Measurements from ENCODE around the gene SCUBE1. TPM values are rescaled to one million over a fixed set of nuclear protein-coding genes. Genes with fewer than 3 reads are reported as not detected.
A peak's percentile ranks its signal among the peaks of the same experiment; 100 is the strongest.

Gene SCUBE1
- total and polyA plus RNA-seq, 9 donors = 5.5 to 202 (median 49.0) TPM

DNA sequence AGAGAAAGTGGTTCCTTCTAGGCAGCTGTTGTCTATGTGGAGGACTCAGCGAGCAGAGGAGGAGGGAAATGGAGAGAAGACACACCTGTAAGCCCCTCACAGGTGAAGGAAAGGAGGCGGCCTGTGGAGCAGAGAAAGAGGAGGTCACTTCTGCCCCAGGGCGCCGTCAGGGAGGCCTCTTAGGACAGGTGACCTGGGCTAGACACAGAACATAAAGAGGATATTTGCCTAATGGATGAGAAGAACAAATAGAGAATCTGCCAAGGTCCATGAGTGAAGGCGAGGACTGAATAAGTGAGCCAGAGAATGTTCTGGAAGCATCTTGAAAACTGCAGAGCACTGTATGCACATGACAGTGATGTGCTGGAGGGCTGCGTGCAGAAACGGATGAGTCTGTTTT, 2.2 kb upstream of the SCUBE1 start:
- intact Hi-C loops (cut with DNase I) = loop anchor here (5.0 to 10.0 kb wide), 4 partner anchors 51 to 113 kb away; no protein-coding TSS in a partner anchor
- Histone ChIP-seq H3K9me3 (no peaks in the 10 kb centered on the region), H3K4me3 (no peak overlapping the region), H3K36me3 (no peaks in the 10 kb centered on the region), H3K27ac (no peak overlapping the region), H3K4me1 (ENCODE audit: insufficient read depth) (no peaks in the 10 kb centered on the region), H3K27me3 (no peaks in the 10 kb centered on the region)
- 88 to 99% (median 96%) methylated on average over 7 of the region's 7 CpGs for WGBS, 3 donors
- no peak for DNase-seq
- no peak for TF ChIP-seq POLR2A (IDR thresholded peaks at IDR 0.05)
- no peak for TF ChIP-seq EP300 (IDR thresholded peaks at IDR 0.05)
- TF ChIP-seq, protein P1, sequence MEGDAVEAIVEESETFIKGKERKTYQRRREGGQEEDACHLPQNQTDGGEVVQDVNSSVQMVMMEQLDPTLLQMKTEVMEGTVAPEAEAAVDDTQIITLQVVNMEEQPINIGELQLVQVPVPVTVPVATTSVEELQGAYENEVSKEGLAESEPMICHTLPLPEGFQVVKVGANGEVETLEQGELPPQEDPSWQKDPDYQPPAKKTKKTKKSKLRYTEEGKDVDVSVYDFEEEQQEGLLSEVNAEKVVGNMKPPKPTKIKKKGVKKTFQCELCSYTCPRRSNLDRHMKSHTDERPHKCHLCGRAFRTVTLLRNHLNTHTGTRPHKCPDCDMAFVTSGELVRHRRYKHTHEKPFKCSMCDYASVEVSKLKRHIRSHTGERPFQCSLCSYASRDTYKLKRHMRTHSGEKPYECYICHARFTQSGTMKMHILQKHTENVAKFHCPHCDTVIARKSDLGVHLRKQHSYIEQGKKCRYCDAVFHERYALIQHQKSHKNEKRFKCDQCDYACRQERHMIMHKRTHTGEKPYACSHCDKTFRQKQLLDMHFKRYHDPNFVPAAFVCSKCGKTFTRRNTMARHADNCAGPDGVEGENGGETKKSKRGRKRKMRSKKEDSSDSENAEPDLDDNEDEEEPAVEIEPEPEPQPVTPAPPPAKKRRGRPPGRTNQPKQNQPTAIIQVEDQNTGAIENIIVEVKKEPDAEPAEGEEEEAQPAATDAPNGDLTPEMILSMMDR (IDR thresholded peaks at IDR 0.05) = no peak

DNA sequence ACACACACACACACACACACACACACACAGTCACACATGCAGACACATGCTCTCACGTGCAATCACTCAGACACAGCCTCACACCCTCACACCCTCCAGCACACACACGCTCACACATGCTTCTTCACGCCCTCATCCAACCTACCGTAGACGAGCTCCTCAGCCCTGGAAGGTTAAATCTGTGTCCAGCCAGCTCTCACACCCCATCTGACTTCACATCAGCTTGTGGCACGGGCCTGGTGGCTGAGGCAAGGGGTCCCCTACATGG, 1.3 kb upstream of the SCUBE1 start:
- peak in 1 of 5 donors; percentile 32 for DNase-seq
- Histone ChIP-seq H3K4me1 (ENCODE audit: insufficient read depth) (no peaks in the 10 kb centered on the region), H3K27ac (no peak overlapping the region), H3K36me3 (no peaks in the 10 kb centered on the region), H3K9me3 (no peaks in the 10 kb centered on the region), H3K27me3 (no peaks in the 10 kb centered on the region), H3K4me3 (no peak overlapping the region)
- intact Hi-C loops (cut with DNase I) = loop anchor here in 2 of 4 donors (5.0 to 10.0 kb wide), 3 partner anchors 37 to 110 kb away; no protein-coding TSS in a partner anchor
- WGBS, 3 donors = 88 to 93% (median 90%) methylated on average over 6 of the region's 6 CpGs
- TF ChIP-seq POLR2A (IDR thresholded peaks at IDR 0.05) (no peak), EP300 (IDR thresholded peaks at IDR 0.05) (no peak)
- TF ChIP-seq, protein P1 (IDR thresholded peaks at IDR 0.05) = no peak

DNA sequence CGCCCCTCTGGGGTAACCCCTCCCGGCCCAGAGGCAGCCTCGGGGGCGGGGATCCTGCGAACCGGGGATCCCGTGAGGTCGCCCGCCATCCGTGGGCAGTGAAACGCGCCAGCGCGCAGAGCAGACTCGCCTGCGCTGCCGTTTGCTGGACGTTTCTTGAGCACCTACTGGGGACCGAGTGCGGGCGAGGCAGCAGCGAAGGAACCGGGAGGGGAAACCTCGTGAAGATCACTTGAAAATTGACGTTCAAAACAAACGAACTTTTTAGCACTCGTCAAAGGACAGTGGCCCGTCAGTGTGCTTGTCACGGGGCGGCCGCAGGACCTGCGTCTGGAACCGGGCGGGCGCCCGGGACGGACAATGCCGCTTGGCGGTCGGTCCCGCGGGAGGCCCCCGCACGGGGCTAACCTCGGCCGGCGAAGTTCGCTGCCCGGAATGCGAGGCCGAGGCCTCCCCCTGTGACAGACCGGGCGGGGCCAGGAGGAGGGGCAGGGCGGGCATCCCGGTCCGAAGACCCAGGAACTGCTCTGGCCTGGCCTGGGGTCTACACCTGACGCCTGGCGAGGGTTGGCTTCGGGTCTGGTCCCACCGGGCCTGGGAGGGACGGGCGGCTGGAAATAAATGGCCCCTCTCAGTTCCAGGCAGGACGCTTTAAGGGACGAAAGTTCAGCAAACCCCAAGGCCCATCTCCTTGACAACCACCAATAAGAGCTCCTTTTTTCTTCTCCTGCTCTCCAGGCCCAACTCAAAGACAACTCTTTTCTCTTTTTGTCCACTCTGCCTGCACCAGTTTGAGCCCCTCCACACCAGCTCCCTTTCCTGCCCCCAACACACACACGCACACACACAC, 723 bp upstream of the SCUBE1 start:
- no peaks in the 10 kb centered on the region for H3K4me1 ChIP-seq (ENCODE audit: insufficient read depth)
- TF ChIP-seq, protein P1 (IDR thresholded peaks at IDR 0.05) = no peak
- TF ChIP-seq EP300 (IDR thresholded peaks at IDR 0.05) = no peak
- TF ChIP-seq POLR2A (IDR thresholded peaks at IDR 0.05) = no peak
- no peaks in the 10 kb centered on the region for H3K9me3 ChIP-seq
- WGBS, 3 donors = 8 to 13% (median 13%) methylated on average over 63 to 65 of the region's 65 CpGs
- no peak overlapping the region for H3K27ac ChIP-seq
- intact Hi-C loops (cut with DNase I) = loop anchor here in 2 of 4 donors (5.0 to 10.0 kb wide), 3 partner anchors 37 to 109 kb away; no protein-coding TSS in a partner anchor
- no peaks in the 10 kb centered on the region for H3K27me3 ChIP-seq
- DNase-seq = peak; percentile 29 to 75 (median 50)
- no peaks in the 10 kb centered on the region for H3K36me3 ChIP-seq
- peak overlapping the region; percentile 29 for H3K4me3 ChIP-seq

DNA sequence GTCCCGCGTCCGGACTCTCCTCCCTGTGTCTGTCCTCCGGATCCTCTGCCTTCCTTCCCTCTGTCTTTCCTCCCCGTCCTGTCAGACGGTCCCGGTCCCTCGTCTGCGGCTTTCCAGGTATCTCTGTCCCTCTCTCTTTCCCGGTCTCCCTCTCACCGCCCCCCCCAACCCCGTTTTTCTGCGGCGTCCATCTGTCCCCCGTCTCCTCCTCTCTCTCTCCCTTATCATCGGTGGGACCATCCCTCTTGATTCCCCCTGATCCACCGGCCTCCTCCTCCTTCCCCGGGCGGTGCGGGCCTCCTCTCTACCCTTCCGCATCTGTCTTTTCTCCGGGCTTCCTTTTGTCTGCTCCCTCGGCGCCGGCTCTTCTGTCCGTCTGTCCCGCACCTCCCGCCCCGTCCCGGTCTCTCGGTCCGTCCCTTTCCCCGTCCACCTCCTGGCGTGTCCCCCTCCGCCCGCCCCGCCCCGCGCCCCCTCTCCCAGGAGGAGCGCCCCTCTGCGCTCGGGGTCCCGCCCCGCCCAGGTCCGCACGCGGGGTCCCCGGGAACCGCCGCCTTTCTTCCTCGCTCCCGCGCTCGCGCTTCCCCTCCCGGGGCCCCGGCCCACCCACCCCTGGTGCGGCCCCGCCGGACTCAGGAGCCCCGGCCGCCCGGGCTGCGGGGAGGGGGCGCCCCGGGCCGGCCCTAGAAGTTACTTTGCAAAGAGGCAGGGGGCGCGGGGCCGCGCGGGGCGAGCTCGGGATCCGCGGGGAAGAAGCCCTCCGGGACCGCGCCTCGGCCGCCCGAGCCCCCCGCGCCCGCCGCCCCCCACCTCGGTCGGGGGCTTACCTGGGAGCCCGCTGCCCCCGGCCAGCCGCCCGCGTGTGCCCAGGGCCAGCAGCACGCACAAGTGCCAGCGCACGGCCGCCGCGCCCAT, 568 bp downstream of the SCUBE1 start:
- no peaks in the 10 kb centered on the region for H3K4me1 ChIP-seq (ENCODE audit: insufficient read depth)
- H3K4me3 ChIP-seq = peak overlapping the region; percentile 29
- H3K27me3 ChIP-seq = no peaks in the 10 kb centered on the region
- peak in 2 of 5 donors; percentile 28 to 59 for DNase-seq
- H3K27ac ChIP-seq = peak overlapping the region; percentile 33 to 68
- intact Hi-C loops (cut with DNase I) = loop anchor here in 2 of 4 donors (5.0 to 10.0 kb wide), 3 partner anchors 35 to 108 kb away; no protein-coding TSS in a partner anchor
- 1 to 5% (median 5%) methylated on average over 45 to 98 of the region's 99 CpGs for WGBS, 3 donors
- no peak for TF ChIP-seq EP300 (IDR thresholded peaks at IDR 0.05)
- TF ChIP-seq POLR2A (IDR thresholded peaks at IDR 0.05) = no peak
- TF ChIP-seq, protein P1 (IDR thresholded peaks at IDR 0.05) = no peak
- H3K9me3 ChIP-seq = no peaks in the 10 kb centered on the region
- no peaks in the 10 kb centered on the region for H3K36me3 ChIP-seq
